Measurements from ENCODE around the gene NFIA. TPM values are rescaled to one million over a fixed set of nuclear protein-coding genes. Genes with fewer than 3 reads are reported as not detected.

Gene NFIA
- total RNA-seq, 1 donor from 2014 or later = 1.2 TPM

- Mint-ChIP-seq H3K4me1 (ENCODE audit: low read depth) (peaks cover 4% of the 10 kb centered on the region), H3K4me3 (ENCODE audit: low read depth) (no peak overlapping the region), H3K27me3 (peaks cover 19% of the 10 kb centered on the region), H3K27ac (no peak overlapping the region), H3K36me3 (ENCODE audit: insufficient read depth) (no peaks in the 10 kb centered on the region), H3K9me3 (ENCODE audit: low read depth) (no peaks in the 10 kb centered on the region)
- DNase-seq (ENCODE audit: low spot score, unreplicated experiment) = no peak
- no peak for TF ChIP-seq CTCF (IDR thresholded peaks at IDR 0.05; ENCODE audit: unreplicated experiment)
Measured at GRCh38 chr1:61379693-61380092, 297.3 kb downstream of the NFIA start.

- no peak overlapping the region for H3K27ac Mint-ChIP-seq
- H3K36me3 Mint-ChIP-seq (ENCODE audit: insufficient read depth) = no peaks in the 10 kb centered on the region
- H3K9me3 Mint-ChIP-seq (ENCODE audit: low read depth) = no peaks in the 10 kb centered on the region
- H3K27me3 Mint-ChIP-seq = peaks cover 14% of the 10 kb centered on the region
- H3K4me1 Mint-ChIP-seq (ENCODE audit: low read depth) = peaks cover 4% of the 10 kb centered on the region
- TF ChIP-seq CTCF (IDR thresholded peaks at IDR 0.05; ENCODE audit: unreplicated experiment) = no peak
- H3K4me3 Mint-ChIP-seq (ENCODE audit: low read depth) = no peak overlapping the region
- DNase-seq (ENCODE audit: low spot score, unreplicated experiment) = no peak
Measured at GRCh38 chr1:61380561-61380960, 298.2 kb downstream of the NFIA start.

GRCh38 chr1:61386323-61386722 is 304.0 kb downstream of the NFIA start:
- Mint-ChIP-seq H3K4me3 (ENCODE audit: low read depth) (no peak overlapping the region), H3K27ac (no peak overlapping the region), H3K27me3 (peaks cover 4% of the 10 kb centered on the region), H3K9me3 (ENCODE audit: low read depth) (no peaks in the 10 kb centered on the region), H3K4me1 (ENCODE audit: low read depth) (peaks cover 4% of the 10 kb centered on the region), H3K36me3 (ENCODE audit: insufficient read depth) (no peaks in the 10 kb centered on the region)
- no peak for TF ChIP-seq CTCF (IDR thresholded peaks at IDR 0.05; ENCODE audit: unreplicated experiment)
- no peak for DNase-seq (ENCODE audit: low spot score, unreplicated experiment)

- Mint-ChIP-seq H3K27me3 (peaks cover 4% of the 10 kb centered on the region), H3K4me1 (ENCODE audit: low read depth) (peaks cover 7% of the 10 kb centered on the region), H3K36me3 (ENCODE audit: insufficient read depth) (no peaks in the 10 kb centered on the region), H3K9me3 (ENCODE audit: low read depth) (no peaks in the 10 kb centered on the region), H3K27ac (no peak overlapping the region), H3K4me3 (ENCODE audit: low read depth) (no peak overlapping the region)
- TF ChIP-seq CTCF (IDR thresholded peaks at IDR 0.05; ENCODE audit: unreplicated experiment) = no peak
- no peak for DNase-seq (ENCODE audit: low spot score, unreplicated experiment)
Measured at GRCh38 chr1:61386770-61387169, 304.4 kb downstream of the NFIA start.

- Mint-ChIP-seq H3K36me3 (ENCODE audit: insufficient read depth) (no peaks in the 10 kb centered on the region), H3K4me1 (ENCODE audit: low read depth) (peaks cover 18% of the 10 kb centered on the region)
Measured at GRCh38 chr1:61387829-61388228, 305.5 kb downstream of the NFIA start.

More at GRCh38 chr1:61387829-61388228, 305.5 kb downstream of the NFIA start:
- TF ChIP-seq CTCF (IDR thresholded peaks at IDR 0.05; ENCODE audit: unreplicated experiment) = no peak
- H3K27ac Mint-ChIP-seq = no peak overlapping the region
- H3K4me3 Mint-ChIP-seq (ENCODE audit: low read depth) = no peak overlapping the region
- no peaks in the 10 kb centered on the region for H3K9me3 Mint-ChIP-seq (ENCODE audit: low read depth)
- peaks cover 4% of the 10 kb centered on the region for H3K27me3 Mint-ChIP-seq
- DNase-seq (ENCODE audit: low spot score, unreplicated experiment) = no peak

Measured in progenitor cell of endocrine pancreas (in vitro differentiated cells).